K562 (cell line): ENCODE results near the gene ENG. TPM values are rescaled to one million over a fixed set of nuclear protein-coding genes. Genes with fewer than 3 reads are reported as not detected.

Source experiments
- ARID2 ChIP-seq: fragments of 450-650 bp; IDR thresholded peaks from 2 replicates; pipeline ENCODE4 v1.6.1; 2017; ENCODE audit warnings: antibody characterized with exemption, mild to moderate bottlenecking
- ATF4 ChIP-seq: fragments of 450-650 bp; formaldehyde crosslinking; IDR thresholded peaks from 2 replicates; pipeline ENCODE4 v1.4.0; 2022; ENCODE audit warnings: mild to moderate bottlenecking, moderate library complexity
- BCOR ChIP-seq: fragments of 450-650 bp; IDR thresholded peaks from 2 replicates; pipeline ENCODE4 v1.6.1; 2016
- CGGBP1 ChIP-seq: fragments of 250-450 bp; sonication (Bioruptor Pico); IDR thresholded peaks from 2 replicates; pipeline ENCODE4 v1.9.0; 2021; ENCODE audit warnings: mild to moderate bottlenecking
- CTBP1 ChIP-seq: fragments of 450-650 bp; IDR thresholded peaks from 2 replicates; pipeline ENCODE4 v1.6.1; 2016; ENCODE audit warnings: borderline replicate concordance
- ELF2 ChIP-seq: fragments of 250-450 bp; sonication (Bioruptor Pico); IDR thresholded peaks from 2 replicates; pipeline ENCODE4 v1.5.0; 2021; ENCODE audit warnings: mild to moderate bottlenecking
- FOXJ2 ChIP-seq: fragments of 200-800 bp; sonication (Bioruptor generic); IDR thresholded peaks from 2 replicates; pipeline ENCODE4 v1.6.1; 2016; ENCODE audit warnings: missing genetic modification characterization, missing compliant biosample characterization
- MBD2 ChIP-seq: sonication (generic); IDR thresholded peaks from 2 replicates; pipeline ENCODE4 v1.6.1; 2016; ENCODE audit warnings: low read depth, borderline replicate concordance
- MCM5 ChIP-seq: fragments of 450-650 bp; IDR thresholded peaks from 2 replicates; pipeline ENCODE4 v1.6.1; 2016; ENCODE audit warnings: low read depth
- NR2C1 ChIP-seq, 2 experiments: fragments of 450-650 bp; IDR thresholded peaks; 2 replicates each; pipeline ENCODE4 v1.6.1; 2017; ENCODE audit warnings: mild to moderate bottlenecking in 2 of 2, antibody characterized with exemption in 1 of 2, inconsistent platforms in 1 of 2, missing compliant biosample characterization in 1 of 2, missing genetic modification characterization in 1 of 2
- PHTF2 ChIP-seq: fragments of 250-450 bp; sonication (Bioruptor Pico); IDR thresholded peaks from 2 replicates; pipeline ENCODE4 v1.5.0; 2021; ENCODE audit warnings: mild to moderate bottlenecking
- SMC3 ChIP-seq: conservative IDR thresholded peaks from 2 replicates; pipeline ENCODE4 v1.6.1; 2011; ENCODE audit warnings: low read depth, low read length, improper control_type of control experiment; ENCODE audit not compliant: insufficient read depth
- SP1 ChIP-seq: sonication (generic); formaldehyde crosslinking; IDR thresholded peaks from 2 replicates; pipeline ENCODE4 v1.8.1; 2022; ENCODE audit warnings: mild to moderate bottlenecking, missing genetic modification reagents
- TFAP4 ChIP-seq: sonication (generic); formaldehyde crosslinking; IDR thresholded peaks from 2 replicates; pipeline ENCODE4 v1.8.0; 2022; ENCODE audit warnings: missing genetic modification reagents, mild to moderate bottlenecking, moderate library complexity, borderline replicate concordance
- polyA plus RNA-seq, 8 experiments: library from polyadenylated mRNA; depleted of rRNA in 4 of 8; stranded (reverse) in 5 of 8; unstranded in 3 of 8; fragments of >200 nt; fragmentation: Nextera tagmentation in 2 of 8; fragmentation: Illumina TruSeq in 1 of 8; extraction: Ambion mirVana in 2 of 8; extraction: Trizol in 1 of 8; gene quantifications; 2 replicates each; pipeline versions ENCODE4 v1.2.1 to v1.2.3, GENCODE V29; 2011 to 2014; ENCODE audit warnings: inconsistent platforms in 1 of 8, missing spikeins in 1 of 8
- total RNA-seq, 7 experiments: library from RNA; depleted of rRNA in 6 of 7; stranded (reverse); fragments of >200 nt in 6 of 7; fragmentation: Illumina TruSeq in 2 of 7; extraction: Trizol in 2 of 7; gene quantifications; 2 replicates each; pipeline versions ENCODE4 v1.2.1 to v1.2.3, GENCODE V29; 2011 to 2021; ENCODE audit warnings: low replicate concordance in 1 of 7
- TF ChIP-seq, protein P1 (sequence below), 2 experiments: fragments of 250-450 bp in 1 of 2; fragments of 450-650 bp in 1 of 2; sonication (Bioruptor Pico) in 1 of 2; IDR thresholded peaks; 2 replicates each; pipeline versions ENCODE4 v1.6.1 to v1.8.0; 2016 to 2021; ENCODE audit warnings: mild to moderate bottlenecking in 2 of 2, moderate library complexity in 2 of 2, missing compliant biosample characterization in 1 of 2, missing genetic modification characterization in 1 of 2
- TF ChIP-seq, protein P2 (sequence below): sonication (generic); formaldehyde crosslinking; IDR thresholded peaks from 2 replicates; pipeline ENCODE4 v1.8.1; 2023; ENCODE audit warnings: mild to moderate bottlenecking, missing genetic modification reagents
- TF ChIP-seq, protein P3 (sequence below): fragments of 200-800 bp; sonication (Bioruptor generic); IDR thresholded peaks from 2 replicates; pipeline ENCODE4 v1.6.1; 2017; ENCODE audit warnings: missing genetic modification characterization, missing compliant biosample characterization
- TF ChIP-seq, protein P4 (sequence below): fragments of 450-650 bp; IDR thresholded peaks from 2 replicates; pipeline ENCODE4 v1.6.1; 2016

ENG gene
- total and polyA plus RNA-seq, 9 of the 15 experiments (the other 6 are each of a cell fraction or from before 2014, with no cell fraction given): 0.04 to 0.40 (median 0.14) TPM; not detected in 1

DNA sequence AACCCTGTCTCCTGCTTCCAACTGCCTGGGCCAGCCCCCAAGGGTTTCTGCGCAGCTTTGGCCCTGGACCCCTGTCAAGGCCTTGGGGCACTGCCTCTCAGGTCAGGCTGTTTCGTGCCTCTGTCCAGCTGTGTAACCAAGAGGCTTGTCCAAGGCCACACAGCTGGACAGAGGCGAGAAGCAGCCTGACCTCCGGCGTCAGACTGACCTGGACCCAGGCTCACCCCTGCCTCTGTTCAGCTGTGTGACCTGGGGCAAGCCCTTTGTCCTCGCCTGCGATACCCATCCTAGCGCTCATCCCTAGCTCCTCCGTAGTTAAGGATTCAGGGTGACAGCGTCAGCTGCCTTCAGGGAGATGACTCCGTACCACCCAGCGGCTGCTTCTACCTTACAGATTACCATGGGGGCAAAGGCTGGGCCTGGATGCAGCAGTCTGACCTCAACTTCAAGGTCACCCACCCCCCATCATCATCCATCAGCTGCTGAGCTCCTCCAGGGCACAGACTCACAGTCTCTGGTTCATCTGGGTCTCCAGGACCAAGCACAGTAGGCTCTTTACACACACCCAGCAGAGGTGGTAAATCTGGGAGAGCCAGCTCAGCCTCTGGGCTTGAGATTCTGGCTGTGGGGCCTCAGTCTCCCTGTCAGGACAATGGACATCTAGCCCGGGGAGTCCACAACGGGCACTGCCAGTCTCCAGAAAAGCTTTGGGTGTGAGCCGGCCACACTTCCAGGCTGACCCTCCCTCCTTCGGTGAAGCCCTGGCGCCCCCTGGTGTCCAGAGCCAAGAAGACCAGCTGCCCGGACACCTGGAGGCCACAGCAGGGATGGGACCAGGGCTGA is 15.1 kb upstream of the ENG start (continued):
- TF ChIP-seq, protein P1, sequence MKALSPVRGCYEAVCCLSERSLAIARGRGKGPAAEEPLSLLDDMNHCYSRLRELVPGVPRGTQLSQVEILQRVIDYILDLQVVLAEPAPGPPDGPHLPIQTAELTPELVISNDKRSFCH (CRISPR knock-in tag; IDR thresholded peaks at IDR 0.05): no peak
- TF ChIP-seq, protein P1 (tag; IDR thresholded peaks at IDR 0.05): peak; percentile 42; the same call in 1 of the 2 replicates
- TF ChIP-seq CTBP1 (peak; percentile 86; the same call in 1 of the 2 replicates), CGGBP1 (0 out of 2 replicates have a peak, but pooled peaks have one; percentile 33), ELF2 (CRISPR knock-in tag) (peak; percentile 45; the same call in 1 of the 2 replicates), PHTF2 (CRISPR knock-in tag) (no peak), ARID2 (peak; percentile 86), MBD2 (no peak), SP1 (peak; percentile 63), NR2C1 (IDR thresholded peaks at IDR 0.05) (no peak), NR2C1 (tag; IDR thresholded peaks at IDR 0.05) (no peak), ATF4 (0 out of 2 replicates have a peak, but pooled peaks have one; percentile 12), MCM5 (no peak), BCOR (peak; percentile 56; the same call in 1 of the 2 replicates), TFAP4 (peak; percentile 88), SMC3 (peak; percentile 98), FOXJ2 (tag) (no peak)
- TF ChIP-seq, protein P2, sequence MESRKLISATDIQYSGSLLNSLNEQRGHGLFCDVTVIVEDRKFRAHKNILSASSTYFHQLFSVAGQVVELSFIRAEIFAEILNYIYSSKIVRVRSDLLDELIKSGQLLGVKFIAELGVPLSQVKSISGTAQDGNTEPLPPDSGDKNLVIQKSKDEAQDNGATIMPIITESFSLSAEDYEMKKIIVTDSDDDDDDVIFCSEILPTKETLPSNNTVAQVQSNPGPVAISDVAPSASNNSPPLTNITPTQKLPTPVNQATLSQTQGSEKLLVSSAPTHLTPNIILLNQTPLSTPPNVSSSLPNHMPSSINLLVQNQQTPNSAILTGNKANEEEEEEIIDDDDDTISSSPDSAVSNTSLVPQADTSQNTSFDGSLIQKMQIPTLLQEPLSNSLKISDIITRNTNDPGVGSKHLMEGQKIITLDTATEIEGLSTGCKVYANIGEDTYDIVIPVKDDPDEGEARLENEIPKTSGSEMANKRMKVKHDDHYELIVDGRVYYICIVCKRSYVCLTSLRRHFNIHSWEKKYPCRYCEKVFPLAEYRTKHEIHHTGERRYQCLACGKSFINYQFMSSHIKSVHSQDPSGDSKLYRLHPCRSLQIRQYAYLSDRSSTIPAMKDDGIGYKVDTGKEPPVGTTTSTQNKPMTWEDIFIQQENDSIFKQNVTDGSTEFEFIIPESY (CRISPR knock-in tag): peak; percentile 78
- TF ChIP-seq, protein P3, sequence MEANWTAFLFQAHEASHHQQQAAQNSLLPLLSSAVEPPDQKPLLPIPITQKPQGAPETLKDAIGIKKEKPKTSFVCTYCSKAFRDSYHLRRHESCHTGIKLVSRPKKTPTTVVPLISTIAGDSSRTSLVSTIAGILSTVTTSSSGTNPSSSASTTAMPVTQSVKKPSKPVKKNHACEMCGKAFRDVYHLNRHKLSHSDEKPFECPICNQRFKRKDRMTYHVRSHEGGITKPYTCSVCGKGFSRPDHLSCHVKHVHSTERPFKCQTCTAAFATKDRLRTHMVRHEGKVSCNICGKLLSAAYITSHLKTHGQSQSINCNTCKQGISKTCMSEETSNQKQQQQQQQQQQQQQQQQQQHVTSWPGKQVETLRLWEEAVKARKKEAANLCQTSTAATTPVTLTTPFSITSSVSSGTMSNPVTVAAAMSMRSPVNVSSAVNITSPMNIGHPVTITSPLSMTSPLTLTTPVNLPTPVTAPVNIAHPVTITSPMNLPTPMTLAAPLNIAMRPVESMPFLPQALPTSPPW (CRISPR knock-in tag): peak; percentile 59
- TF ChIP-seq, protein P4, sequence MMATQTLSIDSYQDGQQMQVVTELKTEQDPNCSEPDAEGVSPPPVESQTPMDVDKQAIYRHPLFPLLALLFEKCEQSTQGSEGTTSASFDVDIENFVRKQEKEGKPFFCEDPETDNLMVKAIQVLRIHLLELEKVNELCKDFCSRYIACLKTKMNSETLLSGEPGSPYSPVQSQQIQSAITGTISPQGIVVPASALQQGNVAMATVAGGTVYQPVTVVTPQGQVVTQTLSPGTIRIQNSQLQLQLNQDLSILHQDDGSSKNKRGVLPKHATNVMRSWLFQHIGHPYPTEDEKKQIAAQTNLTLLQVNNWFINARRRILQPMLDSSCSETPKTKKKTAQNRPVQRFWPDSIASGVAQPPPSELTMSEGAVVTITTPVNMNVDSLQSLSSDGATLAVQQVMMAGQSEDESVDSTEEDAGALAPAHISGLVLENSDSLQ: no peak
